Colonic mucosa (tissue), 4 donors: ENCODE results near the gene RAPGEF5. TPM values are rescaled to one million over a fixed set of nuclear protein-coding genes. Genes with fewer than 3 reads are reported as not detected.

ENCODE experiments used
- DNase-seq: peaks from one replicate; pipeline ENCODE4 v3.0.0-alpha.2; 2020
- H3K27ac ChIP-seq: fragments of 200-600 bp; one replicate; pipeline ENCODE4 v1.8.0; 2021
- H3K27me3 ChIP-seq: fragments of 200-600 bp; one replicate; pipeline ENCODE4 v1.8.0; 2021
- H3K36me3 ChIP-seq: fragments of 200-600 bp; one replicate; pipeline ENCODE4 v1.8.0; 2021
- H3K4me1 ChIP-seq: fragments of 200-600 bp; one replicate; pipeline ENCODE4 v1.8.0; 2021; ENCODE audit warnings: mild to moderate bottlenecking
- H3K4me3 ChIP-seq: fragments of 200-600 bp; one replicate; pipeline ENCODE4 v1.8.0; 2021
- H3K9ac ChIP-seq, 2 donors: one replicate each; pipeline ENCODE4 v1.7.0; 2013; ENCODE audit warnings: control low read depth in 2 of 2, low read depth in 2 of 2, low read length in 2 of 2
- H3K9me3 ChIP-seq: fragments of 200-600 bp; one replicate; pipeline ENCODE4 v1.8.0; 2021
- CTCF ChIP-seq: fragments of 200-600 bp; IDR thresholded peaks from one replicate; pipeline ENCODE4 v1.8.0; 2022; ENCODE audit warnings: antibody characterized with exemption, mild to moderate bottlenecking
- intact Hi-C: fragments of 100-400 bp; cut with DNase I; formaldehyde crosslinking; loops from one replicate; pipeline ENCODE4 v1.14.1; 2022
- total RNA-seq, 2 donors: library from RNA; stranded (reverse); fragmentation: NEBNext Ultra II Directional in 1 of 2; extraction: Animal tissue kit (Norgen Biotek cat#: 25700) in 1 of 2; gene quantifications; one replicate each; pipeline ENCODE4 v1.2.1, GENCODE V29; 2021
- donor health status: healthy.
- donor health status: DM: no; HTN: no; CAD: no.
- donor health status: DM: no; HTN: no; CAD: no.

The RAPGEF5 gene
- total RNA-seq, 2 donors from 2014 or later = 39.9 to 42.2 TPM

- Histone ChIP-seq H3K4me3 (no peak overlapping the region), H3K27me3 (no peaks in the 10 kb centered on the region), H3K4me1 (peaks cover 6% of the 10 kb centered on the region), H3K9ac (no peak overlapping the region), H3K36me3 (no peaks in the 10 kb centered on the region), H3K9me3 (no peaks in the 10 kb centered on the region), H3K27ac (no peak overlapping the region)
- no peak for DNase-seq
- no peak for TF ChIP-seq CTCF
- intact Hi-C loops = no loop called here
These were observed 8.6 kb downstream of the RAPGEF5 start for GRCh38 chr7:22348379-22348778.

GRCh38 chr7:22346383-22347107, 10.4 kb downstream of the RAPGEF5 start:
- Histone ChIP-seq H3K27ac (peak overlapping the region; percentile 61), H3K27me3 (no peaks in the 10 kb centered on the region), H3K4me1 (peaks cover 13% of the 10 kb centered on the region), H3K36me3 (no peaks in the 10 kb centered on the region), H3K4me3 (no peak overlapping the region), H3K9ac (peak overlapping the region in 1 of 2 donors; percentile 53), H3K9me3 (no peaks in the 10 kb centered on the region)
- intact Hi-C loops = no loop called here
- TF ChIP-seq CTCF = no peak
- no peak for DNase-seq

- no peak for TF ChIP-seq CTCF
- H3K27ac ChIP-seq = no peak overlapping the region
These were observed 12.3 kb downstream of the RAPGEF5 start for GRCh38 chr7:22344655-22345054.

GRCh38 chr7:22343612-22344011, 13.3 kb downstream of the RAPGEF5 start:
- Histone ChIP-seq H3K4me3 (no peak overlapping the region), H3K9ac (no peak overlapping the region), H3K9me3 (no peaks in the 10 kb centered on the region), H3K4me1 (peaks cover 13% of the 10 kb centered on the region), H3K36me3 (no peaks in the 10 kb centered on the region), H3K27me3 (no peaks in the 10 kb centered on the region), H3K27ac (no peak overlapping the region)
- no peak for TF ChIP-seq CTCF
- DNase-seq = no peak
- intact Hi-C loops = no loop called here

More at GRCh38 chr7:22344655-22345054, 12.3 kb downstream of the RAPGEF5 start:
- Histone ChIP-seq H3K4me3 (no peak overlapping the region), H3K4me1 (peaks cover 13% of the 10 kb centered on the region), H3K27me3 (no peaks in the 10 kb centered on the region), H3K9ac (no peak overlapping the region), H3K36me3 (no peaks in the 10 kb centered on the region), H3K9me3 (no peaks in the 10 kb centered on the region)
- intact Hi-C loops = no loop called here
- no peak for DNase-seq

- intact Hi-C loops = no loop called here
- no peak for TF ChIP-seq CTCF
- no peak for DNase-seq
- Histone ChIP-seq H3K36me3 (no peaks in the 10 kb centered on the region), H3K9me3 (no peaks in the 10 kb centered on the region), H3K27ac (no peak overlapping the region), H3K4me3 (no peak overlapping the region), H3K27me3 (no peaks in the 10 kb centered on the region), H3K9ac (no peak overlapping the region), H3K4me1 (peaks cover 13% of the 10 kb centered on the region)
These were observed 13.9 kb downstream of the RAPGEF5 start for GRCh38 chr7:22343071-22343470.
